GM12878 (cell line): ENCODE data around the gene PRUNE2. TPM values are rescaled to one million over a fixed set of nuclear protein-coding genes. Genes with fewer than 3 reads are reported as not detected.

ENCODE experiments used
- ATAC-seq: fragments of 200-7000 bp; cut with Tn5 transposase; 3 replicates; pipeline ENCODE4 v1.9.1; 2020; ENCODE audit warnings: mild to moderate bottlenecking, moderate library complexity
- BruUV-seq: library from RNA; stranded (reverse); fragments of 400-500 nt; replicated peaks from 2 replicates; lab custom pipeline; 2021; lab: Mats Ljungman, UMichigan
- CTCF ChIA-PET: fragments of 300-600 bp; sonication (Branson Sonifier 250); formaldehyde crosslinking; extraction: SDS; loops from one replicate; lab custom pipeline; 2021; ENCODE audit warnings: inconsistent platforms; lab: Yijun Ruan, JAX
- POLR2A ChIA-PET: fragments of 350-600 bp; formaldehyde crosslinking; extraction: SDS; loops from one replicate; lab custom pipeline; 2021; ENCODE audit warnings: inconsistent platforms; lab: Charles Lee
- RAD21 ChIA-PET: fragments of 300-600 bp; sonication (Branson Sonifier 250); formaldehyde crosslinking; loops from one replicate; lab custom pipeline; 2023; ENCODE audit warnings: antibody characterized with exemption; ENCODE audit not compliant: unreplicated experiment; lab: Charles Lee
- SMC1A ChIA-PET: fragments of 300-600 bp; sonication (Branson Sonifier 250); formaldehyde crosslinking; loops from one replicate; lab custom pipeline; 2023; ENCODE audit not compliant: unreplicated experiment, uncharacterized antibody; lab: Charles Lee
- DNase-seq: peaks from one replicate; pipeline ENCODE4 v3.0.0-alpha.2; 2011; ENCODE audit warnings: low read depth, low spot score
- FAIRE-seq: peaks from 3 replicates; lab custom pipeline; 2011; peaks lifted over from hg19 to GRCh38; lab: Jason Lieb, UNC
- H2AFZ ChIP-seq: 2 replicates; pipeline ENCODE4 v1.6.0; 2011; ENCODE audit warnings: low read depth, low read length, control low read depth; ENCODE audit not compliant: control insufficient read depth
- H3K27ac ChIP-seq: 2 replicates; pipeline ENCODE4 v1.5.1; 2011; ENCODE audit warnings: control low read depth; ENCODE audit not compliant: control insufficient read depth, insufficient read depth
- H3K27me3 ChIP-seq, 2 experiments: replicated peaks in 1 of 2; 2 replicates each; pipeline versions ENCODE4 v1.6.0 to v1.6.1; 2011; ENCODE audit warnings: low read length in 1 of 2; ENCODE audit not compliant: control insufficient read depth in 2 of 2, insufficient read depth in 2 of 2
- H3K36me3 ChIP-seq, 2 experiments: 2 replicates each; pipeline ENCODE4 v1.5.1; 2011; ENCODE audit warnings: low read length in 1 of 2; ENCODE audit not compliant: control insufficient read depth in 2 of 2, insufficient read depth in 2 of 2
- H3K4me1 ChIP-seq: 2 replicates; pipeline ENCODE4 v1.6.1; 2011; ENCODE audit warnings: mild to moderate bottlenecking, low read length, moderate library complexity, mixed read lengths; ENCODE audit not compliant: control insufficient read depth, insufficient read depth
- H3K4me2 ChIP-seq: 2 replicates; pipeline ENCODE4 v1.6.0; 2011; ENCODE audit warnings: control low read depth; ENCODE audit not compliant: control insufficient read depth, insufficient read depth
- H3K4me3 ChIP-seq: fragments of 200-600 bp; sonication (generic); 2 replicates; pipeline ENCODE4 v1.5.1; 2016
- H3K79me2 ChIP-seq: 2 replicates; pipeline ENCODE4 v1.6.0; 2011; ENCODE audit warnings: low read length; ENCODE audit not compliant: control insufficient read depth, insufficient read depth
- H3K9ac ChIP-seq: 2 replicates; pipeline ENCODE4 v1.8.0; 2011; ENCODE audit warnings: low read length, control low read depth, mixed read lengths; ENCODE audit not compliant: control insufficient read depth, insufficient read depth
- H3K9me3 ChIP-seq: replicated peaks from 3 replicates; pipeline ENCODE4 v1.5.1; 2011; ENCODE audit warnings: mild to moderate bottlenecking, low read length; ENCODE audit not compliant: control insufficient read depth, insufficient read depth
- H4K20me1 ChIP-seq: 2 replicates; pipeline ENCODE4 v1.6.0; 2011; ENCODE audit not compliant: control insufficient read depth, insufficient read depth
- CHD2 ChIP-seq: IDR thresholded peaks from 2 replicates; pipeline ENCODE4 v1.6.1; 2011; ENCODE audit warnings: low read depth, low read length, improper control_type of control experiment, borderline replicate concordance
- CREM ChIP-seq: IDR thresholded peaks from 2 replicates; pipeline ENCODE4 v1.6.1; 2014; ENCODE audit warnings: antibody characterized with exemption, low read depth
- FOXM1 ChIP-seq: IDR thresholded peaks from 2 replicates; pipeline ENCODE4 v1.6.1; 2012; ENCODE audit warnings: low read depth, mild to moderate bottlenecking, inconsistent platforms, low read length, moderate library complexity
- MXI1 ChIP-seq: fragments of 150-350 bp; IDR thresholded peaks from 2 replicates; pipeline ENCODE4 v1.6.1; 2011; ENCODE audit warnings: low read depth, mild to moderate bottlenecking, inconsistent platforms, low read length, improper control_type of control experiment
- RUNX3 ChIP-seq: IDR thresholded peaks from 2 replicates; pipeline ENCODE4 v1.6.1; 2012; ENCODE audit warnings: low read length, inconsistent platforms
- YY1 ChIP-seq: IDR thresholded peaks from 2 replicates; pipeline ENCODE4 v1.6.1; 2011; ENCODE audit warnings: low read depth, mild to moderate bottlenecking, low read length
- ZNF384 ChIP-seq: IDR thresholded peaks from 2 replicates; pipeline ENCODE4 v1.6.1; 2012; ENCODE audit warnings: low read depth, mild to moderate bottlenecking, low read length, improper control_type of control experiment, borderline replicate concordance
- WGBS: methylation state at CpG from one replicate; pipeline ENCODE4 v1.1.6; 2016; ENCODE audit warnings: low lambda C conversion rate; ENCODE audit not compliant: insufficient replicate concordance, insufficient coverage; ENCODE audit errors: missing lambda C conversion rate; 5-methylcytosine and 5-hydroxymethylcytosine counted together
- in situ Hi-C: fragments of 300-500 bp; cut with MboI; formaldehyde crosslinking; loops from 9 replicates; pipeline ENCODE4 v1.14.3; 2018; ENCODE audit warnings: mixed read lengths
- intact Hi-C: fragments of 100-400 bp; cut with micrococcal nuclease; formaldehyde crosslinking; loops from one replicate; pipeline ENCODE4 v1.14.2; 2022; ENCODE audit not compliant: unreplicated experiment
- polyA plus RNA-seq, 11 experiments: library from polyadenylated mRNA; depleted of rRNA in 4 of 11; unstranded in 6 of 11; stranded (reverse) in 5 of 11; fragments of >200 nt; fragmentation: Nextera tagmentation in 4 of 11; fragmentation: Illumina TruSeq in 1 of 11; extraction: Ambion mirVana in 4 of 11; extraction: Trizol in 1 of 11; gene quantifications; 1 replicate in 1 of 11; 2 replicates in 10 of 11; pipeline versions ENCODE4 v1.2.1 to v1.2.3, GENCODE V29; 2011 to 2016; ENCODE audit warnings: inconsistent platforms in 2 of 11, missing spikeins in 2 of 11, low read depth in 1 of 11
- total RNA-seq, 4 experiments: library from RNA; depleted of rRNA in 3 of 4; stranded (reverse); fragments of >200 nt in 3 of 4; fragmentation: Illumina TruSeq in 1 of 4; extraction: Trizol in 1 of 4; gene quantifications; 2 replicates each; pipeline versions ENCODE4 v1.2.1 to v1.2.3, GENCODE V29; 2013 to 2021
- TF ChIP-seq, protein P1 (sequence below): IDR thresholded peaks from 2 replicates; pipeline ENCODE4 v1.6.1; 2012; ENCODE audit warnings: low read depth, low read length, improper control_type of control experiment

PRUNE2 gene
- total and polyA plus RNA-seq, 10 of the 15 experiments (the other 5 are each of a cell fraction or from before 2014, with no cell fraction given), result 0.07 to 0.63 (median 0.25) TPM

GRCh38 chr9:76886318-76886717 lies 19.6 kb downstream of the PRUNE2 start:
- Histone ChIP-seq H3K4me1 (peaks cover 21% of the 10 kb centered on the region), H3K79me2 (no peaks in the 10 kb centered on the region), H3K9ac (no peak overlapping the region), H3K36me3 (no peaks in the 10 kb centered on the region), H2AFZ (no peak overlapping the region), H3K9me3 (no peaks in the 10 kb centered on the region; the same call in 2 of the 3 replicates), H3K27me3 (no peaks in the 10 kb centered on the region), H3K4me3 (no peak overlapping the region), H4K20me1 (no peaks in the 10 kb centered on the region), H3K4me2 (no peak overlapping the region), H3K27ac (no peak overlapping the region)
- POLR2A ChIA-PET, result interaction anchor here (0.7 kb wide), 1 partner anchor 1117 kb away, joined by 4 read pairs; no protein-coding TSS in a partner anchor
- ATAC-seq (peak; percentile 21), FAIRE-seq (peak; percentile 88), DNase-seq (no peak)
- SMC1A ChIA-PET, result interaction anchor here (0.7 kb wide), 1 partner anchor 25 kb away, joined by 4 read pairs; no protein-coding TSS in a partner anchor
- in situ Hi-C loops (no loop called here), intact Hi-C loops (loop anchor here (5.0 kb wide), 1 partner anchor 101 kb away; no protein-coding TSS in a partner anchor)
- CTCF ChIA-PET, result no interaction called here
- no TSS peak for BruUV-seq
- RAD21 ChIA-PET, result no interaction called here
- 67% methylated on average over 3 of the region's 3 CpGs for WGBS
- TF ChIP-seq CHD2 (no peak), RUNX3 (peak; percentile 75), FOXM1 (0 out of 2 replicates have a peak, but pooled peaks have one; percentile 37)

DNA sequence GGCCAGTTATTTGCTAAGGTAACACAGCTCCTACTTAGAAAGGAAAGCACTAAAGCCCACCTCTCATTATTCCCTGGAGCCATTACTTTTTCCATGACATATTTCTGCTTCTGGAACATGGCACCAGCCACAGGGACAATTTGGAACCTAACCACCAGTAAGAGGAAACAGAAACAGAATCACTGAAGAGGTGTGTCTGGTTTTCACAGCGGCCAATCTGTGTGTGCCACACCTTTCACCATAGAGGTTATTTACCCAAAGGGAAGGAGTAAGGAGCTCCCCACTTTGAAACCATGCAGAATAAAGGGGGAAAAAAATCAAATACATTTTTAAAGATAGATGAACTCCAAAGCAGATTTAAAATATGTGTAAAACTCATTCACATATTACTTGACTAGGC lies 21.1 kb downstream of the PRUNE2 start:
- H3K27ac ChIP-seq, result no peak overlapping the region
- DNase-seq, result no peak
- POLR2A ChIA-PET, result no interaction called here
- no peak for TF ChIP-seq MXI1
- TF ChIP-seq ZNF384, result no peak
- TF ChIP-seq, protein P1, sequence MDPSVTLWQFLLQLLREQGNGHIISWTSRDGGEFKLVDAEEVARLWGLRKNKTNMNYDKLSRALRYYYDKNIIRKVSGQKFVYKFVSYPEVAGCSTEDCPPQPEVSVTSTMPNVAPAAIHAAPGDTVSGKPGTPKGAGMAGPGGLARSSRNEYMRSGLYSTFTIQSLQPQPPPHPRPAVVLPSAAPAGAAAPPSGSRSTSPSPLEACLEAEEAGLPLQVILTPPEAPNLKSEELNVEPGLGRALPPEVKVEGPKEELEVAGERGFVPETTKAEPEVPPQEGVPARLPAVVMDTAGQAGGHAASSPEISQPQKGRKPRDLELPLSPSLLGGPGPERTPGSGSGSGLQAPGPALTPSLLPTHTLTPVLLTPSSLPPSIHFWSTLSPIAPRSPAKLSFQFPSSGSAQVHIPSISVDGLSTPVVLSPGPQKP, result no peak
- TF ChIP-seq CREM, result no peak
- no peak for TF ChIP-seq YY1
- intact Hi-C loops, result loop anchor here (5.0 kb wide), 1 partner anchor 102 kb away; no protein-coding TSS in a partner anchor
- no peaks in the 10 kb centered on the region; the same call in 2 of the 3 replicates for H3K9me3 ChIP-seq
- in situ Hi-C loops, result no loop called here
- CTCF ChIA-PET, result no interaction called here
- SMC1A ChIA-PET, result no interaction called here
- no TSS peak for BruUV-seq
- H2AFZ ChIP-seq, result no peak overlapping the region
- no peak overlapping the region for H3K9ac ChIP-seq
- no peak overlapping the region for H3K4me3 ChIP-seq
- no peaks in the 10 kb centered on the region for H3K79me2 ChIP-seq
- no peaks in the 10 kb centered on the region for H3K27me3 ChIP-seq
- H3K4me2 ChIP-seq, result no peak overlapping the region
- H4K20me1 ChIP-seq, result no peaks in the 10 kb centered on the region
- no peak for ATAC-seq
- H3K36me3 ChIP-seq, result no peaks in the 10 kb centered on the region
- H3K4me1 ChIP-seq, result peaks cover 21% of the 10 kb centered on the region
- RAD21 ChIA-PET, result no interaction called here
- WGBS, result 100% methylated on average over 1 of the region's 1 CpG
- no peak for FAIRE-seq
